Activated T-helper 1 cell treated with Interleukin-2 at 50 U/mL for 16 hours (primary cell): ENCODE data around the gene DHPS.
"Not testable (repeated sequence)": the region's sequence is repeated elsewhere in the genome, so short reads cannot be mapped to it uniquely, and the experiment has no call there.

Experiments used
- DNase-seq: peaks from one replicate; pipeline ENCODE4 v3.0.0-alpha.2; 2020; ENCODE audit warnings: low read depth

DHPS gene

GRCh38 chr19:12705654-12706331, 24.1 kb upstream of the DHPS start:
- DNase-seq, result no peak

GRCh38 chr19:12705169-12705568, 23.5 kb upstream of the DHPS start:
- no peak for DNase-seq

- DNase-seq, result no peak
Observed at GRCh38 chr19:12703046-12703445, 21.4 kb upstream of the DHPS start.

- DNase-seq, result no peak
Observed at GRCh38 chr19:12701596-12702282, 20.1 kb upstream of the DHPS start.

GRCh38 chr19:12698138-12698537, 16.5 kb upstream of the DHPS start:
- no peak for DNase-seq

GRCh38 chr19:12697425-12697824, 15.7 kb upstream of the DHPS start:
- not testable (repeated sequence) for DNase-seq

GRCh38 chr19:12696366-12697335, 15.0 kb upstream of the DHPS start, which contains the start of gene FBXW9:
FBXW9 (minus strand) TSS chr19:12696631; CDS start chr19:12696581, 50 bp downstream.
- peak; percentile 95 for DNase-seq

- DNase-seq, result no peak
Observed at GRCh38 chr19:12695997-12696365, 14.3 kb upstream of the DHPS start.

- no peak for DNase-seq
Observed at GRCh38 chr19:12695514-12695913, 13.8 kb upstream of the DHPS start.

- DNase-seq, result no peak
Observed at GRCh38 chr19:12695096-12695495, 13.4 kb upstream of the DHPS start.

- DNase-seq, result no peak
Observed at GRCh38 chr19:12694641-12695040, 13.0 kb upstream of the DHPS start.

GRCh38 chr19:12692960-12693359, 11.3 kb upstream of the DHPS start:
- no peak for DNase-seq

GRCh38 chr19:12689581-12690216, 8.0 kb upstream of the DHPS start:
- no peak for DNase-seq

GRCh38 chr19:12689012-12689411, 7.3 kb upstream of the DHPS start:
- DNase-seq, result no peak

GRCh38 chr19:12687496-12688196, 6.0 kb upstream of the DHPS start, which contains the start of gene GNG14:
GNG14 (plus strand) TSS chr19:12687998; CDS start chr19:12688049, 51 bp downstream.
- DNase-seq, result no peak

- DNase-seq, result no peak
Observed at GRCh38 chr19:12685831-12686230, 4.2 kb upstream of the DHPS start.

GRCh38 chr19:12680034-12680433, 1.6 kb downstream of the DHPS start:
- no peak for DNase-seq

- not testable (repeated sequence) for DNase-seq
Observed at GRCh38 chr19:12678039-12678438, 3.6 kb downstream of the DHPS start.

GRCh38 chr19:12676928-12677327, 4.8 kb downstream of the DHPS start:
- no peak for DNase-seq

- peak; percentile 68 for DNase-seq
Observed at GRCh38 chr19:12676384-12676792, 5.3 kb downstream of the DHPS start.

GRCh38 chr19:12675940-12676339, 5.7 kb downstream of the DHPS start:
- no peak for DNase-seq
